GM12873 (cell line): ENCODE measurements around the gene IFI44.

Experiments
- CTCF ChIP-seq: IDR thresholded peaks from 2 replicates; pipeline ENCODE4 v1.5.1; 2012; ENCODE audit warnings: low read depth, mild to moderate bottlenecking, moderate library complexity, low read length, control low read depth; ENCODE audit not compliant: insufficient read depth; ENCODE audit errors: missing control alignments

Gene IFI44

GRCh38 chr1:78651241-78651640, 1.6 kb downstream of the IFI44 start:
- TF ChIP-seq CTCF, result no peak

- no peak for TF ChIP-seq CTCF
Measured at GRCh38 chr1:78652019-78652560, 2.5 kb downstream of the IFI44 start.

GRCh38 chr1:78658901-78659300, 9.3 kb downstream of the IFI44 start:
- no peak for TF ChIP-seq CTCF

- no peak for TF ChIP-seq CTCF
Measured at GRCh38 chr1:78663923-78664322, 14.3 kb downstream of the IFI44 start.

- TF ChIP-seq CTCF, result no peak
Measured at GRCh38 chr1:78664763-78665162, 15.1 kb downstream of the IFI44 start.

- TF ChIP-seq CTCF, result no peak
Measured at GRCh38 chr1:78665809-78666208, 16.2 kb downstream of the IFI44 start.

GRCh38 chr1:78667939-78668338, 18.3 kb downstream of the IFI44 start:
- TF ChIP-seq CTCF, result no peak
